HEK293T (cell line): ENCODE results near the gene ASAP3.

ENCODE experiments used
- BHLHE40 ChIP-seq: fragments of 450-650 bp; IDR thresholded peaks from 2 replicates; pipeline ENCODE4 v1.6.1; 2016; ENCODE audit warnings: mild to moderate bottlenecking, moderate library complexity, borderline replicate concordance
- CTBP1 ChIP-seq: fragments of 450-650 bp; IDR thresholded peaks from 2 replicates; pipeline ENCODE4 v1.6.1; 2016; ENCODE audit warnings: borderline replicate concordance
- FOXA1 ChIP-seq: fragments of 450-650 bp; IDR thresholded peaks from 2 replicates; pipeline ENCODE4 v1.6.1; 2016; ENCODE audit warnings: mild to moderate bottlenecking
- FOXM1 ChIP-seq: fragments of 450-650 bp; IDR thresholded peaks from 2 replicates; pipeline ENCODE4 v1.6.1; 2017; ENCODE audit warnings: mild to moderate bottlenecking, borderline replicate concordance
- SP1 ChIP-seq: fragments of 450-650 bp; IDR thresholded peaks from 2 replicates; pipeline ENCODE4 v1.6.1; 2017
- ZNF384 ChIP-seq: fragments of 450-650 bp; IDR thresholded peaks from 2 replicates; pipeline ENCODE4 v1.6.1; 2016
- TF ChIP-seq, protein P1 (sequence below): fragments of 450-650 bp; IDR thresholded peaks from 2 replicates; pipeline ENCODE4 v1.6.1; 2016

DNA sequence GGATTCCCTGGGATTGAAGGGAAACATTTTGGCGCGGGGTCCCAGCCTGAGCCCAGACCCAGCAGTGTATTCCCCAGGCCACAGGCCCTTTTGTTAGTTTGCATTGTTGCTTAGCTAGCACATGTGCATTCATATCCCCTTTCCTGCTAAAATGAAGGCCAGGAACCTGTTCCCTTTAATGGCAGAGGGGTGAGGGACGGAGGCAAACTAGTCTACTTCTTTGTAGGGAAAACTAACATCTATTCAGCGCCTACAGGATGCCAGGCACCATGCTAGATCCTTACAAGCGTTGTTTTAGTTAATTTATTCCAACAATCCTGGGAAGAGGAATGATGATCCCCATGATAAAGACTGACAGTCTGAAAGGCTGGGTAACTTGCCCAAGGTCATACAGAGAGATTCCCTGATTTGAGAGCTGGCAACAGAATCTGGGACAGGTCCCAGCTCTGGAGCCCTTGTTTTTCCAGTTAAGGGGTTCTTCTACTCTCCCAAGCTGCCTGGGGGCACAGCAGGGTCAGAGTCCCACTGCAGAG is 47.6 kb upstream of the ASAP3 start:
- TF ChIP-seq, protein P1, sequence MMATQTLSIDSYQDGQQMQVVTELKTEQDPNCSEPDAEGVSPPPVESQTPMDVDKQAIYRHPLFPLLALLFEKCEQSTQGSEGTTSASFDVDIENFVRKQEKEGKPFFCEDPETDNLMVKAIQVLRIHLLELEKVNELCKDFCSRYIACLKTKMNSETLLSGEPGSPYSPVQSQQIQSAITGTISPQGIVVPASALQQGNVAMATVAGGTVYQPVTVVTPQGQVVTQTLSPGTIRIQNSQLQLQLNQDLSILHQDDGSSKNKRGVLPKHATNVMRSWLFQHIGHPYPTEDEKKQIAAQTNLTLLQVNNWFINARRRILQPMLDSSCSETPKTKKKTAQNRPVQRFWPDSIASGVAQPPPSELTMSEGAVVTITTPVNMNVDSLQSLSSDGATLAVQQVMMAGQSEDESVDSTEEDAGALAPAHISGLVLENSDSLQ, result no peak
- TF ChIP-seq FOXM1 (no peak), BHLHE40 (no peak), FOXA1 (no peak), ZNF384 (no peak), CTBP1 (no peak), SP1 (no peak)
